DND-41 (cell line): ENCODE measurements around the gene NRXN3.

Experiments used
- ATAC-seq: fragments of 200-7000 bp; cut with Tn5 transposase; 3 replicates; pipeline ENCODE4 v1.9.1; 2021; ENCODE audit warnings: low read depth; ENCODE audit not compliant: insufficient read depth
- DNase-seq: peaks from one replicate; pipeline ENCODE4 v3.0.0-alpha.2; 2020
- H2AFZ ChIP-seq: 2 replicates; pipeline ENCODE4 v1.6.0; 2012; ENCODE audit warnings: low read depth, low read length
- H3K27ac ChIP-seq: 2 replicates; pipeline ENCODE4 v1.5.1; 2012; ENCODE audit warnings: low read length, inconsistent platforms
- H3K27me3 ChIP-seq: fragments of 200-600 bp; sonication (generic); 2 replicates; pipeline ENCODE4 v1.6.0; 2012; ENCODE audit warnings: low read length, mild to moderate bottlenecking, inconsistent platforms; ENCODE audit not compliant: insufficient read depth, poor library complexity
- H3K36me3 ChIP-seq: 2 replicates; pipeline ENCODE4 v1.5.1; 2012; ENCODE audit warnings: low read length, inconsistent platforms; ENCODE audit not compliant: insufficient read depth
- H3K4me1 ChIP-seq: 2 replicates; pipeline ENCODE4 v1.5.1; 2012; ENCODE audit warnings: mild to moderate bottlenecking, low read length; ENCODE audit not compliant: insufficient read depth
- H3K4me2 ChIP-seq: 2 replicates; pipeline ENCODE4 v1.6.0; 2012; ENCODE audit warnings: mild to moderate bottlenecking, moderate library complexity, low read length, inconsistent platforms; ENCODE audit not compliant: insufficient read depth
- H3K4me3 ChIP-seq, 2 experiments: fragments of 200-600 bp in 1 of 2; shearing (Covaris generic) in 1 of 2; 2 replicates each; pipeline ENCODE4 v1.5.1; 2012 to 2016; ENCODE audit warnings: inconsistent platforms in 2 of 2, low read length in 2 of 2, mild to moderate bottlenecking in 2 of 2, low read depth in 1 of 2, moderate library complexity in 1 of 2
- H3K79me2 ChIP-seq: 2 replicates; pipeline ENCODE4 v1.6.0; 2012; ENCODE audit warnings: low read length, inconsistent platforms; ENCODE audit not compliant: insufficient read depth
- H3K9ac ChIP-seq: 2 replicates; pipeline ENCODE4 v1.6.0; 2012; ENCODE audit warnings: low read depth, mild to moderate bottlenecking, inconsistent platforms, low read length, moderate library complexity
- H3K9me3 ChIP-seq: 2 replicates; pipeline ENCODE4 v1.5.1; 2012; ENCODE audit warnings: low read length, moderate library complexity, mild to moderate bottlenecking, inconsistent platforms; ENCODE audit not compliant: insufficient read depth, severe bottlenecking
- H4K20me1 ChIP-seq: 2 replicates; pipeline ENCODE4 v1.6.0; 2012; ENCODE audit warnings: low read length; ENCODE audit not compliant: insufficient read depth
- EZH2 ChIP-seq: IDR thresholded peaks from 3 replicates; pipeline ENCODE4 v1.6.1; 2012; ENCODE audit warnings: borderline replicate concordance, low read depth, mild to moderate bottlenecking, moderate library complexity, low read length, inconsistent platforms; ENCODE audit not compliant: severe bottlenecking
- TF ChIP-seq, protein P1 (sequence below): IDR thresholded peaks from 2 replicates; pipeline ENCODE4 v1.5.1; 2012; ENCODE audit warnings: borderline replicate concordance, low read length, moderate library complexity, mild to moderate bottlenecking; ENCODE audit not compliant: poor library complexity, severe bottlenecking; ENCODE audit errors: extremely low read depth

NRXN3 gene

DNA sequence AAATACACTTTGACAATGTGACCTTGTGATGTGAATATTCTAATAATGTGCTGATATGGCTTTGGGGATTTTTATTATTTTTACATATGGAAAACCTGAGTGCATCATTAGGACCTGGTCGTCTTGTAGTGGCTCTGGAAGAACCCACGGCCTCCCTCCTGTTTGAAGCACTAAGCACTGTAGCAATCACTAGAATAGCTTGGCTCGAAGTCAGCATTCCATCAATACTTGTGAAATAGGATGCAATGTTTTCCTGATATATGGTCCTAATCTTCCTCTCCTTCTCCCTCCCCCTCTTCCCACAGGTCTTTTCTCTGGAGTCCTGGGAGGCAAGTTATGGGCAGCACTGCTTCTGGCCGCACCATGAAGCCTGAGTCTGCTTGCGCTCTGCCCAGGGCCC lies 71.9 kb downstream of the NRXN3 start:
- DNase-seq = no peak

GRCh38 chr14:78243187-78243586 lies 73.0 kb downstream of the NRXN3 start:
- Histone ChIP-seq H3K4me1 (no peaks in the 10 kb centered on the region), H3K36me3 (no peaks in the 10 kb centered on the region), H3K9ac (no peak overlapping the region), H3K4me3 (no peak overlapping the region), H3K79me2 (no peaks in the 10 kb centered on the region), H3K27ac (no peak overlapping the region), H3K9me3 (no peaks in the 10 kb centered on the region), H3K4me2 (no peak overlapping the region), H3K27me3 (peaks cover 2% of the 10 kb centered on the region), H2AFZ (no peak overlapping the region), H4K20me1 (no peaks in the 10 kb centered on the region)
- no peak for ATAC-seq
- TF ChIP-seq, protein P1, sequence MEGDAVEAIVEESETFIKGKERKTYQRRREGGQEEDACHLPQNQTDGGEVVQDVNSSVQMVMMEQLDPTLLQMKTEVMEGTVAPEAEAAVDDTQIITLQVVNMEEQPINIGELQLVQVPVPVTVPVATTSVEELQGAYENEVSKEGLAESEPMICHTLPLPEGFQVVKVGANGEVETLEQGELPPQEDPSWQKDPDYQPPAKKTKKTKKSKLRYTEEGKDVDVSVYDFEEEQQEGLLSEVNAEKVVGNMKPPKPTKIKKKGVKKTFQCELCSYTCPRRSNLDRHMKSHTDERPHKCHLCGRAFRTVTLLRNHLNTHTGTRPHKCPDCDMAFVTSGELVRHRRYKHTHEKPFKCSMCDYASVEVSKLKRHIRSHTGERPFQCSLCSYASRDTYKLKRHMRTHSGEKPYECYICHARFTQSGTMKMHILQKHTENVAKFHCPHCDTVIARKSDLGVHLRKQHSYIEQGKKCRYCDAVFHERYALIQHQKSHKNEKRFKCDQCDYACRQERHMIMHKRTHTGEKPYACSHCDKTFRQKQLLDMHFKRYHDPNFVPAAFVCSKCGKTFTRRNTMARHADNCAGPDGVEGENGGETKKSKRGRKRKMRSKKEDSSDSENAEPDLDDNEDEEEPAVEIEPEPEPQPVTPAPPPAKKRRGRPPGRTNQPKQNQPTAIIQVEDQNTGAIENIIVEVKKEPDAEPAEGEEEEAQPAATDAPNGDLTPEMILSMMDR = no peak
- TF ChIP-seq EZH2 = no peak
- no peak for DNase-seq

More for the DNA sequence above, 71.9 kb downstream of the NRXN3 start:
- TF ChIP-seq, protein P1 = no peak
- TF ChIP-seq EZH2 = no peak
- no peak for ATAC-seq
- Histone ChIP-seq H3K79me2 (no peaks in the 10 kb centered on the region), H3K9ac (no peak overlapping the region), H3K4me2 (no peak overlapping the region), H3K4me3 (no peak overlapping the region), H2AFZ (no peak overlapping the region), H3K9me3 (no peaks in the 10 kb centered on the region), H3K4me1 (no peaks in the 10 kb centered on the region), H3K27ac (no peak overlapping the region), H3K36me3 (no peaks in the 10 kb centered on the region), H4K20me1 (no peaks in the 10 kb centered on the region), H3K27me3 (peaks cover 2% of the 10 kb centered on the region)

DNA sequence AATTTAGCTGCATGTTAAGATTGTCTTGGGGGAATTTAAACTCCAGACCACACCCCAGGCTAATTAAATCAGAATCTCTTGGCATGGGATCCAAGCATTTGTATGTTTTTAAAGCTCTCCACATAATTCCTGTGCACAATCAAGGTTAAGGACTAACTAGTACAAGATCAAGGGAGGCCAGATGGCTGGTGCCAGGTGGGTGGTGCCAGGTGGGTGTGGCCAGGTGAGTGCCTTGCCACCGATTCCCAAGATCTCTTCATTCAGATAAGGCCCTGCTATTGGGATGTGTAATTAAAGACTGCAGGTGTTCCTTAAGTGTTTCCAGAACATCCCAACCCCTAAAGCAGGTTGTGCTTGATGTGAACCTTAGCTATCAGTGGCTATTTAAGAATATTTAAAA lies 75.1 kb downstream of the NRXN3 start:
- no peak for TF ChIP-seq EZH2
- H4K20me1 ChIP-seq = no peaks in the 10 kb centered on the region
- H3K4me1 ChIP-seq = no peaks in the 10 kb centered on the region
- H3K27me3 ChIP-seq = peaks cover 2% of the 10 kb centered on the region
- H2AFZ ChIP-seq = no peak overlapping the region
- no peak overlapping the region for H3K27ac ChIP-seq
- H3K9me3 ChIP-seq = no peaks in the 10 kb centered on the region
- no peak overlapping the region for H3K9ac ChIP-seq
- no peak for ATAC-seq
- H3K79me2 ChIP-seq = no peaks in the 10 kb centered on the region
- no peaks in the 10 kb centered on the region for H3K36me3 ChIP-seq
- H3K4me2 ChIP-seq = no peak overlapping the region
- H3K4me3 ChIP-seq = no peak overlapping the region
- no peak for DNase-seq

DNA sequence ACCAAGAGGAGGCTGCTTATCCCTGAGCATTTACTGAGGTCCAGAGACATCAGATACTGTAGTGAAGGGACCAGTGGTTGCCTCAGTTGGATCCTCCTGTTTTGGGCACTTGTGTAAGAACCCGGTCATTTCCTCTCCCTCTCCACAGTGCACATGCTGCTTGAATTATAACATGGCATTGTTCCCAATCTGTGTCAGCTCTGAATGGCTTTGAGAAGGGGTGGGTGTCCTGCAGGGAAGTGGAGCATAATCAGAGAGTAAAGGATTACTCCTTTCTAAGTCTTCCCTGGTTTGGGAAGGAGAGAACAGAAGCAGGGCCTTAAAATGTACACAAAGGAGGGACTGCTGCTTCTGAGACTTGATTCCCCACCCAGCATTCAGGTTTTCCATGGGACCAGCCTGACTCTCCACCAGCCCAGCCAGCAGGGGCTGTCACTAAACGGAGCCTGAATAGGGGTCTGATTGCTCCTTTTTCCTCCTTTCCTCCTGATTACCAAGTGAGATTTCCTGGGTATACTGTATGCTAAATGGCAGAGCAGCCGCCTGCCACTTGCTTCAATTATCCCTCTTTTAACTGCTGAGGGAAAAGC lies 78.4 kb downstream of the NRXN3 start:
- DNase-seq = no peak
- TF ChIP-seq, protein P1 = no peak
- no peak for TF ChIP-seq EZH2

More for the DNA sequence above, 78.4 kb downstream of the NRXN3 start:
- H3K9ac ChIP-seq = no peak overlapping the region
- peaks cover 2% of the 10 kb centered on the region for H3K27me3 ChIP-seq
- H3K36me3 ChIP-seq = no peaks in the 10 kb centered on the region
- no peaks in the 10 kb centered on the region for H3K79me2 ChIP-seq
- no peak overlapping the region for H2AFZ ChIP-seq
- H3K4me1 ChIP-seq = no peaks in the 10 kb centered on the region
- no peak for ATAC-seq
- H3K27ac ChIP-seq = no peak overlapping the region
- H3K9me3 ChIP-seq = no peaks in the 10 kb centered on the region
- H4K20me1 ChIP-seq = no peaks in the 10 kb centered on the region
- H3K4me2 ChIP-seq = no peak overlapping the region
- no peak overlapping the region for H3K4me3 ChIP-seq
